Thymus (tissue), 11 donors: ENCODE data around the gene ZFYVE1. TPM values are rescaled to one million over a fixed set of nuclear protein-coding genes. Genes with fewer than 3 reads are reported as not detected.
"Not testable (repeated sequence)": the region's sequence is repeated elsewhere in the genome, so short reads cannot be mapped to it uniquely, and the experiment has no call there.

Experiments used
- DNase-seq, 9 donors: peaks; one replicate each; pipeline ENCODE4 v3.0.0-alpha.2; 2013; ENCODE audit warnings: low spot score in 9 of 9, low read depth in 6 of 9, missing footprints in 1 of 9
- H3K27ac ChIP-seq, 2 donors: one replicate each; pipeline ENCODE4 v1.5.1; 2013; ENCODE audit warnings: control low read depth in 1 of 2, low read depth in 1 of 2, low read length in 1 of 2, mild to moderate bottlenecking in 1 of 2, moderate library complexity in 1 of 2
- H3K27me3 ChIP-seq, 2 donors: one replicate each; pipeline ENCODE4 v1.5.1; 2013; ENCODE audit warnings: low read length in 1 of 2; ENCODE audit not compliant: control insufficient read depth in 2 of 2, insufficient read depth in 1 of 2
- H3K36me3 ChIP-seq, 2 donors: one replicate each; pipeline ENCODE4 v1.5.1; 2013; ENCODE audit warnings: low read length in 1 of 2, mild to moderate bottlenecking in 1 of 2, moderate library complexity in 1 of 2; ENCODE audit not compliant: control insufficient read depth in 2 of 2, insufficient read depth in 2 of 2
- H3K4me1 ChIP-seq, 2 donors: one replicate each; pipeline ENCODE4 v1.5.1; 2013; ENCODE audit warnings: low read length in 2 of 2; ENCODE audit not compliant: control insufficient read depth in 2 of 2, insufficient read depth in 2 of 2
- H3K4me3 ChIP-seq, 2 donors: one replicate each; pipeline ENCODE4 v1.5.1; 2013; ENCODE audit warnings: low read length in 2 of 2, control low read depth in 1 of 2, mild to moderate bottlenecking in 1 of 2
- H3K9me3 ChIP-seq, 2 donors: one replicate each; pipeline ENCODE4 v1.5.1; 2013; ENCODE audit warnings: low read length in 1 of 2, mild to moderate bottlenecking in 1 of 2; ENCODE audit not compliant: control insufficient read depth in 2 of 2, insufficient read depth in 1 of 2
- WGBS: extraction: QIAGEN DNeasy Blood & Tissue Kit; methylation state at CpG from one replicate; pipeline ENCODE4 v1.1.7; 2013; 5-methylcytosine and 5-hydroxymethylcytosine counted together
- polyA plus RNA-seq: library from polyadenylated mRNA; stranded (reverse); fragments of 200-250 nt; gene quantifications from one replicate; pipeline ENCODE4 v1.2.3, GENCODE V29; 2013
- total RNA-seq: library from RNA; stranded (reverse); fragments of 120-200 nt; gene quantifications from one replicate; pipeline ENCODE4 v1.2.4, GENCODE V29; 2013
- donor health status: healthy.

Gene ZFYVE1
- total and polyA plus RNA-seq, 2 donors = 5.7 to 7.0 TPM

DNA sequence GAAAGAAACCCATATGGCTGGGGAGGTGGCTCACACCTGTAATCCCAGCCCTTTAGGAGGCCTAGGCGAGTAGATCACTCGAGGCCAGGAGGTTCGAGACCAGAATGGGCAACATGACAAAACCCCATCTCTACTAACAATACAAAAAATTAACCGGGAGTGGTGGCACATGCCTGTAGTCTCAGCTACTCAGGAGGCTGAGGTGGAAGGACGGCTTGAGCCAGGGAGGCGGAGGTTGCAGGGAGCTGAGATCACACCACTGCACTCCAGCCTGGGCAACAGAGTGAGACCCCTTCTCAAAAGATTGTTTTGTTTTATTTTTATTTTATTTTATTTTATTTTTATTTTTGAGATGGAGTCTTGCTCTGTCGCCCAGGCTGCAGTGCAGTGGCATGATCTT is 15.7 kb downstream of the ZFYVE1 start:
- H3K36me3 ChIP-seq = peaks cover 8 to 40% of the 10 kb centered on the region in 2 donors
- H3K27ac ChIP-seq, H3K4me3 ChIP-seq, H3K4me1 ChIP-seq, H3K9me3 ChIP-seq, H3K27me3 ChIP-seq, DNase-seq: not testable (repeated sequence)
- 96% methylated on average over 7 of the region's 7 CpGs for WGBS

DNA sequence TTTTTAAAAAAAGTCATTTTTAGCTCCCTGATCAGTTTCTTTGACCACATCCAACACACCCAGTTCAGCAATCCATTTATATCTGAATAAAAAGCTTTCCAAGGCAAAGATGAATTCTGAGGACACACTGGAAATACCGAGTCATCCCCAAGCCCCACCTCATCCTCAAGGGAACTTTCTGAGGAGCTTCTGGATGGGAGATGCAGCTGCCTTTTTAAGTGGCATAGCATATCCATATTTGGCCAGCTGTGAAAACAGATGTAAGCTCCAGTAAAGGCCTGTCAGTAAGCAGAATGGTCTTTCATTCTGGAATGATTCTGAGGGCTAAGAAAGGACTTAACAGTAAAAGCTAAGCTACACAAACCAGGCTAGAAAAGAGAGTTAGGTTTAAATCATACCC is 18.4 kb downstream of the ZFYVE1 start:
- Histone ChIP-seq H3K4me1 (peaks cover 0 to 10% of the 10 kb centered on the region in 2 donors), H3K27me3 (no peaks in the 10 kb centered on the region), H3K4me3 (no peak overlapping the region), H3K36me3 (peaks cover 8 to 36% of the 10 kb centered on the region in 2 donors), H3K27ac (no peak overlapping the region), H3K9me3 (no peaks in the 10 kb centered on the region)
- DNase-seq = no peak
- WGBS = 98% methylated on average over 1 of the region's 1 CpG

DNA sequence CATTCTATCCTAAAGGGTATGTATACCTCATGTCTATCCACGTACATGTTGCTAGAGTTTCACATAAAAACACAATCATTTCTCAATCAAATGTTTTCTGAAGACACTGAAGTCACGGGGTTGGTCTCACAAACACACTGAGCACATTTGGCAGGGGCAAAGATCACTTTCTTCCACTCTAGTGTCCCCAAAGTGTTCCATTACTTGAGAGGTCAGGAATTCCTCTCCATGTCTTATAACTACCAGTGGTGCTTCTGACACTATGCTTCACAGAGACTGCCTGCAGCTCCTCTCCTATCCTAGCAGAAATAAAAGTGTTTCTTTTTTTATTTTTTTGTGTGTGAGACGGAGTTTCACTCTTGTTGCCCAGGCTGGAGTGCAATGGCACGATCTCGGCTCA is 19.1 kb downstream of the ZFYVE1 start:
- WGBS = 96% methylated on average over 5 of the region's 5 CpGs
- no peak overlapping the region for H3K27ac ChIP-seq
- peaks cover 9 to 33% of the 10 kb centered on the region in 2 donors for H3K36me3 ChIP-seq

DNA sequence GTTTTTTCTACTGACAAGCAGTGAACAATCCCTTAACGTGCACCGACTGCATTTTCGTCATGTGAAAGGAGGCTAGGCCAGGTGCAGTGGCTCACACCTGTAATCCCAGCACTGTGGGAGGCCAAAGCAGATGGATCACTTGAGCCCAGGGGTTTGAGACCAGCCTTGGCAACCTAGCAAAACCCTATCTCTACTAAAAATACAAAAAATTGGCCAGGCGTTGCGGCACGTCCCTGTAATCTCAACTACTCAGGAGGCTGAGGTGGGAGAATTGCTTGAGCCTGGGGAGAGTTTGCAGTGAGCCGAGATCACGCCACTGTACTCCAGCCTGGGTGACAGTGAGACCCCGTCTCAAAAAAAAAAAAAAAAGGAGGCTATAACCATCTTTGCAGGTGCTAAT is 22.3 kb downstream of the ZFYVE1 start:
- not testable (repeated sequence) for H3K9me3 ChIP-seq, H3K27me3 ChIP-seq, H3K27ac ChIP-seq, H3K4me3 ChIP-seq, DNase-seq
- Histone ChIP-seq H3K4me1 (peaks cover 0 to 10% of the 10 kb centered on the region in 2 donors), H3K36me3 (peaks cover 9 to 29% of the 10 kb centered on the region in 2 donors)
- WGBS = 87% methylated on average over 9 of the region's 9 CpGs

More for the DNA sequence above, 19.1 kb downstream of the ZFYVE1 start:
- Histone ChIP-seq H3K27me3 (no peaks in the 10 kb centered on the region), H3K4me1 (peaks cover 0 to 10% of the 10 kb centered on the region in 2 donors), H3K4me3 (no peak overlapping the region), H3K9me3 (no peaks in the 10 kb centered on the region)
- DNase-seq = no peak

DNA sequence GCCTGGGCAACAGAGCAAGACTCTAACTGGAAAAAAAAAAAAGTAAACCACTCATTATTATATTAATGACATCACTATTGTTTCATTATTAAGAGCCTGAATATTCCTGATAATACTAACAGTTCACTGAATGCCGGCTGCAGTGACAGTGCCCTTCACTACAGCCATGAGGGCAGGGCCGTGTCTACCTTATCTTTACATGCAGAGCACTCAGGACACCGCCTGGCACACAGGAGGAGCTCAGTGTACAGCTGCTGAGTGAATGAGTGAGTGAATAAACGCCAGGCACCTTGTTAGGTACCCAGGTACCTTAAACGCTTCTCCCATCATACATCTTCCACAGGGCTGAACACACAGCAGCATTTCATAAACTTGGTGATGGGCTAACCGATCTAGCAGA is 23.2 kb downstream of the ZFYVE1 start:
- peaks cover 9 to 22% of the 10 kb centered on the region in 2 donors for H3K36me3 ChIP-seq
- no peaks in the 10 kb centered on the region for H3K9me3 ChIP-seq
- no peak for DNase-seq
- no peak overlapping the region for H3K27ac ChIP-seq
- WGBS = 88% methylated on average over 6 of the region's 6 CpGs
- no peaks in the 10 kb centered on the region for H3K27me3 ChIP-seq
- peaks cover 0 to 10% of the 10 kb centered on the region in 2 donors for H3K4me1 ChIP-seq
- H3K4me3 ChIP-seq = no peak overlapping the region

DNA sequence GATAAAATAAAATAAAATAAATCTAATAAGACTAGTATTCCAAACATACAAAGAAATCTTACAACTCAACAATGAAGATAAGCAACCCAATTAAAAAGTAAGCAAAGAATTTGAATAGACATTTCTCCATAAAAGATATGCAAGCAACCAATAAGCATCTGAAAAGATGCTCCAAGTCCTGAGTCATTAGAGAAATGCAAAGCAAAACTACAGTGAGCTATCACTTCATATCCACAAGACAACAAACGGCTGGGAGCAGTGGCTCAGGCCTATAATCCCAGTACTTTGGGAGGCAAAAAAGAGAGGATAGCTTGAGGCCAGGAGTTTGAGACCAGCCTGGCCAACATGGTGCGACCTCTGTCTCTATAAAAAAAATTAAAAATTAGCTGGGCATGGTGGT is 26.8 kb downstream of the ZFYVE1 start:
- no peaks in the 10 kb centered on the region for H3K27me3 ChIP-seq
- no peaks in the 10 kb centered on the region for H3K9me3 ChIP-seq
- no peak overlapping the region for H3K4me3 ChIP-seq
- no peak for DNase-seq
- no peak overlapping the region for H3K27ac ChIP-seq
- 98% methylated on average over 2 of the region's 2 CpGs for whole genome bisulfite sequencing
- H3K4me1 ChIP-seq = peaks cover 0 to 1% of the 10 kb centered on the region in 2 donors
- H3K36me3 ChIP-seq = peaks cover 32 to 42% of the 10 kb centered on the region in 2 donors

DNA sequence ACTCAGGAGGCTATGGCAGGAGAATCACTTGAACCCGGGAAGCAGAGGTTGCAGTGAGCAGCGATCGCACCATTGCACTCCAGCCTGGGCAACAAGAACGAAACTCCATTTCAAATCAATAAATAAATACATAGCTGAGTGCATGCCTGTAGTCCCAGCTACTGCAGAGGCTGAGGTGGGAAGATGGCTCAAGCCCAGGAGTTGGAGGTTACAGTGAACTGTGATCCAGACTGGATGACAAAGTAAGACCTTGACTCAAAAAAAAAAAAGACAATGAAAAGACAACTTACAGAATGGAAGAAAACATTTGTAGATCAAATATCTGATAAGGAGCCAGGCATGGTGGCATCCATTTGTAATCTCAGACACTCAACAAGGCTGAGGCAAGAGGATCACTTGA is 27.6 kb downstream of the ZFYVE1 start:
- no peak for DNase-seq
- Histone ChIP-seq H3K27me3 (no peaks in the 10 kb centered on the region), H3K36me3 (peaks cover 34 to 41% of the 10 kb centered on the region in 2 donors), H3K27ac (no peak overlapping the region), H3K4me3 (no peak overlapping the region), H3K4me1 (no peaks in the 10 kb centered on the region), H3K9me3 (no peaks in the 10 kb centered on the region)
- over 99% methylated on average over 4 of the region's 4 CpGs for WGBS

DNA sequence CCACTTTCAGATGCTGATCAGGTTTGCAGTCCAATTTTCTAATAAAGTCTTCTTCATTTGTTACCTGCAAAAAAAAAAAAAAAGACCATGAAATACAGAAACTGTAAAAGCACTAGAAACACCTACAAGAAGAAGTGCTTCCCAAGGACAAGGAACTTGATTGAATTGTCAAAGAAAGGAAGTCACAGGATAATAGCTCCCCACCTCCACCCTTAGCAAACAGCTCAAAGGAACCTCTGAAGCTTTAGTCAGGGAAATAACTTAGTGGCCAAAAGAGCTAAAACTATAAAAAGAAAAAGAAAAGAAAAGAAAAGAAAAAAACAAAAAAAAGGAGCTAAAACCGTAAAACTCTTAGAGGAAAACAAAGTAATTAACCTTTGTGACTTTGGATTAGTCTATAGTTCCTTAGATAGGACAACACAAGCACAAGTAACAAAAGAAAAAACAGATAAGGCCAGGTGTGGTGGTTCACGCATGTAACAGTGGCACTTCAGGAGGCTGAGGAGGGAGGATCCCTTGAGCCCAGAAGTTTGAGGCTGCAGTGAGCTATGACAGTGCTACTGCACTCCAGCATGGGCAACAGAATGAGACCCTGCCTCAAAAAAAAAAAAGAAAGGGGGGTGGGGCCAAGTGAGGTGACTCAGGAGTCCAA is 28.5 kb downstream of the ZFYVE1 start:
- peaks cover 27 to 34% of the 10 kb centered on the region in 2 donors for H3K36me3 ChIP-seq
- no peaks in the 10 kb centered on the region for H3K9me3 ChIP-seq
- no peak overlapping the region for H3K27ac ChIP-seq
- H3K27me3 ChIP-seq = no peaks in the 10 kb centered on the region
- no peaks in the 10 kb centered on the region for H3K4me1 ChIP-seq
- no peak for DNase-seq
- WGBS = 98% methylated on average over 2 of the region's 2 CpGs
- no peak overlapping the region for H3K4me3 ChIP-seq

DNA sequence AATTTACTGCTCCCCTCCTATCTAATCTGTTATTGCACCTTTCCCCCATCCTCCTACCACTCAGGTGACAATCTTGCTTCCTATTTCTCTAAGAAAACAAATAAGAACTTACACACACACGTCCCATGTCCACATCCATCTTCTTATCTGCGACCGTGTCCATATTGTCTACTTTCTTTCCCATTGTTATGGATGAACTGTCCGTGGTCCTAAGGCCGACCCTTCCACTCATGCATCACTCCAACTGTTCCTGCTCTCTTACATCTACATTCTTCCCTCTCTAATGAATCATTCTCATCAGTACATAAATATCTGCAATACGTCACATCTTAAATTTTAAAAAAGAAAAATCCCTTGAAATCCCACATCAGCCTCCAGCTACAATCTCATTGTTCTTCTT is 30.0 kb downstream of the ZFYVE1 start:
- Histone ChIP-seq H3K4me3 (no peak overlapping the region), H3K27me3 (no peaks in the 10 kb centered on the region), H3K27ac (no peak overlapping the region), H3K4me1 (no peaks in the 10 kb centered on the region), H3K9me3 (no peaks in the 10 kb centered on the region), H3K36me3 (peaks cover 39 to 40% of the 10 kb centered on the region in 2 donors)
- DNase-seq = no peak
- 99% methylated on average over 6 of the region's 6 CpGs for WGBS
